ENCODE measurements around the gene RIPPLY2. TPM values are rescaled to one million over a fixed set of nuclear protein-coding genes. Genes with fewer than 3 reads are reported as not detected.
"Not testable (repeated sequence)": the region's sequence is repeated elsewhere in the genome, so short reads cannot be mapped to it uniquely, and the experiment has no call there.

RIPPLY2 gene
- total RNA-seq, 3 donors from 2014 or later: 1.3 TPM; not detected in 2

GRCh38 chr6:83890520-83890919, 37.4 kb downstream of the RIPPLY2 start:
- H3K36me3 ChIP-seq (ENCODE audit: low read depth): no peaks in the 10 kb centered on the region
- no peaks in the 10 kb centered on the region for H3K9me3 ChIP-seq
- intact Hi-C loops (cut with DNase I, micrococcal nuclease): no loop called here
- DNase-seq (no peak), ATAC-seq (no peak)
- no peak for TF ChIP-seq CTCF (IDR thresholded peaks at IDR 0.05)
- no peak overlapping the region for H3K4me3 ChIP-seq
- peaks cover 5% of the 10 kb centered on the region for H3K4me1 ChIP-seq (ENCODE audit: low read depth)

GRCh38 chr6:83891586-83891985, 38.4 kb downstream of the RIPPLY2 start:
- Histone ChIP-seq H3K9me3 (no peaks in the 10 kb centered on the region), H3K4me3 (no peak overlapping the region), H3K4me1 (ENCODE audit: low read depth) (peaks cover 5% of the 10 kb centered on the region), H3K36me3 (ENCODE audit: low read depth) (no peaks in the 10 kb centered on the region)
- TF ChIP-seq CTCF (IDR thresholded peaks at IDR 0.05): no peak
- intact Hi-C loops (cut with DNase I, micrococcal nuclease): no loop called here
- no peak for ATAC-seq
- DNase-seq: no peak

- intact Hi-C loops (cut with DNase I, micrococcal nuclease): no loop called here
- no peak for ATAC-seq
- TF ChIP-seq CTCF (IDR thresholded peaks at IDR 0.05): no peak
These were observed 39.9 kb downstream of the RIPPLY2 start for GRCh38 chr6:83893024-83893423.

GRCh38 chr6:83897094-83897493, 43.9 kb downstream of the RIPPLY2 start:
- H3K36me3 ChIP-seq (ENCODE audit: low read depth); H3K4me1 ChIP-seq (ENCODE audit: low read depth); H3K4me3 ChIP-seq; DNase-seq; H3K9me3 ChIP-seq; ATAC-seq; intact Hi-C loops (cut with DNase I, micrococcal nuclease): not testable (repeated sequence)

More at GRCh38 chr6:83893024-83893423, 39.9 kb downstream of the RIPPLY2 start:
- DNase-seq: no peak
- no peaks in the 10 kb centered on the region for H3K9me3 ChIP-seq
- H3K4me1 ChIP-seq (ENCODE audit: low read depth): peaks cover 5% of the 10 kb centered on the region
- H3K4me3 ChIP-seq: no peak overlapping the region
- no peaks in the 10 kb centered on the region for H3K36me3 ChIP-seq (ENCODE audit: low read depth)

GRCh38 chr6:83901624-83902023, 48.5 kb downstream of the RIPPLY2 start:
- Histone ChIP-seq H3K4me3 (no peak overlapping the region), H3K36me3 (ENCODE audit: low read depth) (no peaks in the 10 kb centered on the region), H3K9me3 (no peaks in the 10 kb centered on the region), H3K4me1 (ENCODE audit: low read depth) (no peaks in the 10 kb centered on the region)
- ATAC-seq (no peak), DNase-seq (no peak)
- intact Hi-C loops (cut with DNase I, micrococcal nuclease): no loop called here
- no peak for TF ChIP-seq CTCF (IDR thresholded peaks at IDR 0.05)

- no peaks in the 10 kb centered on the region for H3K4me1 ChIP-seq (ENCODE audit: low read depth)
- DNase-seq (no peak), ATAC-seq (no peak)
- H3K36me3 ChIP-seq (ENCODE audit: low read depth): no peaks in the 10 kb centered on the region
- intact Hi-C loops (cut with DNase I, micrococcal nuclease): no loop called here
- H3K9me3 ChIP-seq: no peaks in the 10 kb centered on the region
- H3K4me3 ChIP-seq: no peak overlapping the region
- TF ChIP-seq CTCF (IDR thresholded peaks at IDR 0.05): no peak
These were observed 51.2 kb downstream of the RIPPLY2 start for GRCh38 chr6:83904395-83904794.
